Limb (tissue), 2 donors: ENCODE results near the gene PAX9.
"Not testable (repeated sequence)": the region's sequence is repeated elsewhere in the genome, so short reads cannot be mapped to it uniquely, and the experiment has no call there.

Experiments
- DNase-seq, 2 donors: peaks; one replicate each; pipeline ENCODE4 v3.0.0-alpha.2; 2016; ENCODE audit errors: extremely low spot score in 2 of 2

The PAX9 gene

DNA sequence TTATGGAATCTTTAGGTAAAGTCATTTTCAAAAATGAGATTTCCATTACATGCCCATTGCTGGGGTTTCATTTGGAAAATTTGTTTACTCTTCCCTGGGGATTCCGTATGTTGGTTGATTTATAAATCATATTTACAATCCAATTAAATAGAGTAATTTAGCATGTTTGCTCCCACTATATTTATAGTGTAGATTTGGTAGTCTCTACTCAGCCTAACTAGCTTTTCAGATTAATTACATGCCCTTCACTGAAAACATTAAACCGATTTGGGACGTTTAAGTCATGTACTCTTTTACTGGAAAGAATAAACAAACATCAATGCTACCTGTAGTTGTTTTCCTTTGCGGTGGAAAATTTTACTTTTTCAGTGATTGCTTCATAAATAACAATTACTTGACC lies 10.4 kb downstream of the PAX9 start:
- no peak for DNase-seq

- no peak for DNase-seq
Observed at GRCh38 chr14:36674659-36675058, 13.0 kb downstream of the PAX9 start.

DNA sequence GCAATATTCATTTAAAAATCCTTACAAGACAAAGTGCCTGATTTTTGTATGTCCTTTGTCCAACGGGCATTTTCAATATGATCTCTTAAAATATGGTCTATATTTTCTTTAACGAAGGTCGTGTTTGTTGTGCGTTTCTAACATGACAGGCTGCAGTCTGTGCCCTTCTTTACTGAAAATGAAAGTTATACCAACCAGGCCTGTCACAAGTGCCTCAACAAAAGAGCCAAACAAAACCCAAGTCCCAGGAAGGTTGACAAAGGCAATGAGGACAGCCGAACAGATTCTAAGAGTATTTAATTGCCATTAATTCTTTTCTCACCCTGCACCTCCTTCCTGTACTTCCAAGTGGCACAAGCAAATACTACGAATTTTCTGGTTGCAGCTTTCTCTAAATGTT lies 13.9 kb downstream of the PAX9 start:
- no peak for DNase-seq

GRCh38 chr14:36676236-36676635 lies 14.6 kb downstream of the PAX9 start:
- no peak for DNase-seq

- DNase-seq = no peak
Observed at GRCh38 chr14:36682338-36682737, 20.7 kb downstream of the PAX9 start.

GRCh38 chr14:36683083-36683724 lies 21.5 kb downstream of the PAX9 start:
- DNase-seq = no peak

DNA sequence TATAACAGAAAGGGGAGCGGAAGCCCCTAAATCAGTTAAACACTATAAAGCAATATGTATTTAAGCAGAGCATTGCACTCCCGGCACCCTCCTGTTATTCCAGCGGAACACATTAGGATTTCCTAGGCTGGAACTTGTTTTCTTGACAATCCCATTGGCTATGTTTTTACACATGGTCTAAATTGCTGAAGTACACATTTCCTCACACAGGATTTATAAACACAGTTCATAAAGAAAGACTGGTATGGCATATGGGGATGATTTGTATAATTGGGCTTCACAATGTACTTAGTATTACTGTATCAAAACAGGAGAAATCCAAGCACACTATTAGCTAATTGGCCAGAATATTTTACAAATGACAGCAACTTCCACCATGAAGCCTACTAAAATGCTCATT lies 23.3 kb downstream of the PAX9 start:
- no peak for DNase-seq

DNA sequence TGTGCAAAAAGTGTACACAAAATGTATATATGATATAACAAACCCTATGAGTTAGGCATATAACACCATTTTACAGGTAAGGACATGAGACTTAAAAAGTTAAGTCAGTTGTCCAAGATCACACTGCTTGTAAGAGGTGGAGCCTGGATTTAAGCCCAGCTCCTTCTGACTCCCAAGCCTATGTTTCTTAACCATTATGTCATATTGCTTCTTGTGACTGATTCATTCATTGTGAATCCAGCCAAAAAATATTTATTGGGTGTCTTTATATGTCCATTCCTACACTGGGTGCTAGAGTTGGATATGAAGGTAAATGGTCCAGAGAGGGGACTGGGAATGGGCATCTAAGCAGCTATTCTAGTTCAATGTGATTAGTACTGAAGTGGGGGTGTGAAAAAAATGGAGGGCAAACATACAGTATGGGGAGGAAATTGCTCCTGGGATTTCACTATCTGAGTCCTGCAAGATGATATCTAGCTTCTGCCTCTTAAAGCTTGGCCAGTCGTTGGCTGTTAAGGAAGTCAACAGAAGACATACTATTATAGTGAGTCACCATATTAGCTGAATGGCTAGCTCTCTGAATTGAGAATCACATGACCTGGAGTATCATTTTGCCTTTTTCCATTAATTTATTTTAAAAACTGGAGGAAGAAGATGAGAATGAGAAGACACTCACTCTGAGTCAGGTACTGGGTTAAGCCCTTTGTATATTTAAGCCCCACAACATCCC lies 28.8 kb downstream of the PAX9 start:
- DNase-seq = no peak

GRCh38 chr14:36699420-36699819 lies 37.8 kb downstream of the PAX9 start:
- DNase-seq = not testable (repeated sequence)

- no peak for DNase-seq
Observed at GRCh38 chr14:36700651-36701050, 39.0 kb downstream of the PAX9 start.

DNA sequence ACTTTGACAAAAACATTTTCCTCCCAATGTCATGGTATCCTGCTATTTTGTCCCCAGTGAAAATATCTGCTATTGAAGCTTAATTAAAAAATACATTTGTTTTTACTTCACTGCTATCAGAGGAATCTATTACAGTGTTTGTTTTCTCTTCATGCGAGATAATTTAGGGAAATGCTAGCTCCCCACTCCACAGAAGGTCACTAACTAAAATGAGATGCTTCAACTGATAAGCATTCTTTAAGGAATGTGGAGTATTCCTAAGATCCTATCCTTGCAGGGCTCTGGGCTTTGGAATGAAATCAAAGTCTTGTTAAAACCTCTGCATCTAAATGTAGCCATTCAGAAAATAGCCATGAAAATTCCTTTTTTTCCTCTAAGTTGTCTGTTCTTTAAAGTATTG lies 39.5 kb downstream of the PAX9 start:
- DNase-seq = no peak

DNA sequence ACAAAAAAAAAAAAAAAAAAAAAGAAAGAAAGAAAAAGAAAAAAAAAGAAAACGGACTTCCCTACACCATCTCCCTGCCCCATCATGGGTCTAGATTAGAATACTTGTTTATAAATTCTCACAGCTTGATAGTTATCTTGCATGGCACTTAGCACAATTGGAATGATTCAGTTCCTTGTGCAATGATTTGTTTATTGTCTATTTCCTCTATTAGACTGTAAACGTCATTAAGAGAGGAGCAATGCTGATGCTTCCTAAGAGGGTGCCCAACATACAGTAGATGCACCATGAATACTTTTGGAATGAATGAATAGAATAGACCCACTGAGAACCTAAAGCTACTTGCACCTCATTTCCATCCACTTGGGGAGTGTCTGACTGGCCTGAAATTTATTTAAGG lies 40.8 kb downstream of the PAX9 start:
- DNase-seq = no peak

GRCh38 chr14:36707570-36707969 lies 45.9 kb downstream of the PAX9 start:
- no peak for DNase-seq

DNA sequence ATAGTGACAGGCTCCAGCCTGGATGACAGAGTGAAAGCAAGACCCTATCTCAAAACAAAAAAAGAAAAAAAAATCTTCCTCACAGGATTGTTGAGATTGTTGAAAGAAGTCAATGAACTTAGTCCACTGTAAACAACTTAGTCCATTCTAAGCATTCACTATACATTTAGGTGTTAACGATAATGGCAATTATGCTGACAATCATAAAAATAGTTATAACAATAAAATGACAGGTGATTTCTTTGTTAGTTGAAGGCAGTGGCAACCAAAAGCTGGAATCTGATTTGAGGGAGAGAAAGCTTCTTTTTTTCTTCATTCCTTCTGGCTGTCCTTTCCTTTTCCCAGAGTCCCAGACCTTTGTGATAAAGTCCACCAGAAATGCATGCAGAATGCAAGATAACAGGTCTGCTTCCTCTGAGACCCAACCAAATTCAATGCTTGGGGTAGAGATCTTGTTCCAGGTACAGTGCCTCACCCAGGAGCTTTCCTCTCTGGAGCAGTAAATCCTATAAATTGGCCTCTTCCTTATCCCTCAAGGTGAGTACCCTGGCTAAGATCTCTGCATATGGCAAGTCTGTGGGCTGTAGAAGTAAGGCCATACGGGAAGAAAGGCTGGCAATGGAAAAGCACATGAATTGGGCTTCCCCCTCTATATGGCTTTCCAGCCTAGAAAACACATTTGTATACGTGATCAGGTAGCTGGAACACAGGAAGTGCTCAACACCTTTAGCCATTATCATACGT lies 52.5 kb downstream of the PAX9 start:
- DNase-seq = no peak

- no peak for DNase-seq
Observed at GRCh38 chr14:36716614-36717184, 55.0 kb downstream of the PAX9 start.

- no peak for DNase-seq
Observed at GRCh38 chr14:36717363-36717762, 55.7 kb downstream of the PAX9 start.

DNA sequence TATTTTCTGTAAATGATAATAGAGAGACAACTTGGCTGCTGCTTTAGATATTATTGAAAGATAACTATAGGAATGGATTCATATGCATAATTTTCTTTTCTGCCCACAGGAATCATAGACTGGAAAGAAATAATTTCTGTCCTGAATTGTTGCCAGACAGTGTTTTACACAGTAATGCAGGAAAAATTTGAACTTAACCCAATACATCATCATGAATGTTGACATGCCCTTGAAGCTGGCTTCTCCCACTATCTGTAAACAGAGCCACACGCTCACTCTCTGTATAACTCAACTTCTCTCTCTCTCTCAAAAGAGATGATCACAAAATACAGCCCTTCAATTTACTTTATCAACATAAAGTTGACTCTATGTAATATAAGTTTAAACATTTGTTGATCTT lies 56.6 kb downstream of the PAX9 start:
- DNase-seq = no peak

DNA sequence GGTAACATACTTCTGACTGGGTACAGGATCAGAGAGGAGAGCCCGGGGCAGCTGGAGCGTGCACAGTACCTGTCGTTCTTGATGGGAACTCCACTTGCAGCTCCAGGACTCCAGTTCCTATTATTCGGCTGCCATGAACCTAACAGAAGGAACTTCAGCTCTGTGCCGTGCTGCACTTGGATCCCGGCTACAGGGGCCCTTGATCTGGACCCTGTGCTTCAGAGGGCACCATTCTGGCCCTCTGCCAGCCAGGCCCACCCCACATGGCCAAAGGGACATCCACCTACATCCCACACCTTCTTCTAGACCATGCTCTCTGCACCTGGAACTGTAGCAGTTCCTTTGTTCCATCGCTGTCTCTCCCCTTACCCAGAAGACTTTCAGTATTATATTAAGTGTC lies 58.2 kb downstream of the PAX9 start:
- no peak for DNase-seq

DNA sequence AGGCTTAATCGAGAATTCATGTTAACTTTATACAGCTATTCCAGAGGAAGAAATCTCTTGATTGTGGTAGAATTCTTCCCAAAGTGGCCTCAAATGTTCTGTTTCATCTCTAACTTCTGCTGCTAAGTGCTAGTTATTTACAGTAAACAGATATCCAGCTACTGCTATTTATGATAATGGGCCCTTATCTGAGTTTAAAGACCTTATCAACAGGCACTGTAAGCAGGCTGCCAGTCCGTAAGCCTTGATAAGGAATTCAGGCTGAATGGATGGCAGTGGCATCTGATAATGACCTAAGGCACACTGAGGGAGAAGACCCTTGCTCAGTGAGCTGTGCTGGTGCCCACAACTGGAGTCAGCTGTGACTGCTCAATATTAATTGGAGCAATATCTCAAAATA lies 59.0 kb downstream of the PAX9 start:
- no peak for DNase-seq

- no peak for DNase-seq
Observed at GRCh38 chr14:36721877-36722276, 60.2 kb downstream of the PAX9 start.

DNA sequence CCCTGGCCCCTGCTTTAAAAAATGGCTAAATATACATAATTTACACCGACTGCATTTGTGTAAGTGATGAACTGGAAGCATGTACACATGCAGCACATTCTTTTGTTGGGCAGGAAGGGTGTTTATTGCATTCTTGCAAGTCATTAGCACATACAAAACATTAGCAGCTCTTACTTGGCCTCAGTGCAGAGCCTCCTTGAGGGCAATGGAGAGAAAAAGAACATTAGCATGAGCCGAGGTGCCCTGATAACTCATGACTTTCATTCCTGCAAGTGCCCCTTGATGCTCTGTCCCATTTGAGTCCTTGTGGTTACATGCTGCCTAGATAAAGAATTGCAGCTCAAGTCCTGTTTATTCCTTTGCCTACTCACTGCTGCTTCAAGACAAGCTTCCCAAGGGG lies 61.9 kb downstream of the PAX9 start:
- DNase-seq = no peak

- no peak for DNase-seq
Observed at GRCh38 chr14:36724162-36724561, 62.5 kb downstream of the PAX9 start.
